ENCODE data around the gene ARL2BP.

DNA sequence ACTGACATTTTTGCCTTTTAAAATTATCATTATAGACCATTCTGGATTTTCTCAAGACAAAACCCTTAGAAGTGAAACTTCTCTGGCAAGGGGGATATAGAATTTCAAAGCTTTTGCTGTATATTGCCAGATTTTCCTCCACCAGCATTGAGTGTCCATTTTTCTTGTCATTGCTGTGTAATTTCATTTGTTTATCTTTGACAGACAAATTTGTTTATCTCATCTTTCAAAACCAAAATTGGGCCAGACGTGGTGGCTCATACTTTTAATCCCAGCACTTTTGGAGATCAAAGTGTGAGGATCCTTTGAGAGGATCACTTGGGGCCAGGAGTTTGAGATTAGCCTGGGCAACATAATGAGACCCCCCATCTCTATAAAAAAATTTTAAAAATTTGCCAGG lies 16.0 kb upstream of the ARL2BP start:
- TF ChIP-seq SIN3B (IDR thresholded peaks at IDR 0.05; ENCODE audit: low read depth) (no peak), EZH2 (IDR thresholded peaks at IDR 0.05; ENCODE audit: borderline replicate concordance, low read depth, low read length) (no peak)

All from K562 (cell line).